ENCODE results near the gene OSBPL5. TPM values are rescaled to one million over a fixed set of nuclear protein-coding genes. Genes with fewer than 3 reads are reported as not detected.

Gene OSBPL5
- total and polyA plus RNA-seq, 11 donors = 10.1 to 27.7 (median 16.4) TPM

- no peaks in the 10 kb centered on the region for H3K27me3 ChIP-seq
- TF ChIP-seq POLR2A (IDR thresholded peaks at IDR 0.05) (no peak), CTCF (IDR thresholded peaks at IDR 0.05) (no peak)
- no peaks in the 10 kb centered on the region for H3K9me3 ChIP-seq
- peak; percentile 8 to 55 (median 25) for DNase-seq
- H3K4me3 ChIP-seq = no peak overlapping the region
- peaks cover 0 to 65% (median 46%) of the 10 kb centered on the region in 9 donors for H3K36me3 ChIP-seq
- intact Hi-C loops (cut with DNase I) = loop anchor here in 3 of 10 donors (5.0 kb wide), 2 partner anchors 40 to 85 kb away; no protein-coding TSS in a partner anchor
- 89 to 91% (median 90%) methylated on average over 31 to 34 of the region's 34 CpGs for WGBS, 4 donors
- H3K4me1 ChIP-seq = peaks cover 3 to 41% (median 26%) of the 10 kb centered on the region in 12 donors
- H3K27ac ChIP-seq = no peak overlapping the region
- no peak for ATAC-seq
These were observed 43.0 kb downstream of the OSBPL5 start for GRCh38 chr11:3121931-3122774.

DNA sequence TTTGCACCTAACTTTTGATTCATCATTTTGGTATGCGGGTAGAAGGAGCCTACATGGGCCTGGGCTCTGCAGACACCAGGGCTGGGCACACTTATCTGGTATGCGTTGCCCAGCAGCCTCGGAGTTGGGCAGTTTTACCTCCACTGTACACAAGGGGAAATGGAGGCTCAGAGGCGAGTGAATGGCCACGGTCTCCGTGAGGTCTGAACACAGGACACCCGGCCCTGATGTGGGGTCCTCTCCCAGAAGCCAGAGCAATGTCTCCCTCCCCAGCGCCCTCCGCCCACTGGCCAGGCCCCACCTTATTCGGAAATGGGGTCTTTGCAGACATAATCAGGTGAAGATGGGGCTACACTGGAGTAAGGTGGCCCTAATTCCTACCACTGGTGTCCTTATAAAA lies 43.7 kb downstream of the OSBPL5 start:
- H3K9me3 ChIP-seq = no peaks in the 10 kb centered on the region
- H3K27me3 ChIP-seq = no peaks in the 10 kb centered on the region
- ATAC-seq = no peak
- H3K36me3 ChIP-seq = peaks cover 0 to 65% (median 49%) of the 10 kb centered on the region in 9 donors
- peak in 1 of 5 donors; percentile 9 for DNase-seq
- H3K4me1 ChIP-seq = peaks cover 3 to 34% (median 21%) of the 10 kb centered on the region in 12 donors
- no peak overlapping the region for H3K4me3 ChIP-seq
- TF ChIP-seq POLR2A (IDR thresholded peaks at IDR 0.05) (no peak), CTCF (IDR thresholded peaks at IDR 0.05) (no peak)
- H3K27ac ChIP-seq = no peak overlapping the region
- intact Hi-C loops (cut with DNase I) = loop anchor here in 3 of 10 donors (5.0 kb wide), 2 partner anchors 41 to 86 kb away; no protein-coding TSS in a partner anchor
- 94 to 97% (median 96%) methylated on average over 10 of the region's 10 CpGs for WGBS, 4 donors

DNA sequence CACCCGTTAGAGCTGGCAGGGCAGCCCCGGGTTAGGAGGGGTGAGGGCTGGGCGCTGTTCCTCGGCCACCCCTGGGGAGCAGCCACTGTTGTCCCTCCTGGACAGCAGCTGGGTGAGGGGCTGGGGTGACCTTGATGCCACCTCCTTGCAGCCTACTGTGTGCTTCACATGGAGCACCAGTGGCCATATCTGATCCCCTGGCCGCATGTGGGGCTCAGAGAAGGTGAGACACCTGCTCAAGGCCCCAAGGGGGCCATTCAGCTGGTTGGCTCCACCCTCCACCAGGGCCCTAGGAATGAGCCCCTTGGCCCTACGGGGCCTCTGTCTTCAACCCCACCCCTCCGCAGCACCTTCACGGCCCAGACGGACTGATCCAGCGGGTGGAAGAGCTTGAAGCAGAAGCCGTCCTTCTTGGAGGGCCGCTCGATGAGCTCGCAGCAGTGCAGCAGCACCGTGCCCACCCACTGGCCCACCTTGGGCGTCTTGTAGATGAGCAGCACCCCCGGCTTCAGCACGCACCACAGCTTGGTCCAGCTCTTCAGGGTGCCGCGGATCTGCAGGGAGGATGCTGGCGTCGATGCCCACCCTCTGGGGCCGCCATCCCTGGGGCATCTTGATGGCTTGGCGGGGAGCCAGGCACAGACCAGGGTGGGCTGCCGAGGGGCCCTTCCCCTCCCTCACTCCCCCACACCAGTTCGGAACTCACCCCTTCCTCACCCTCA lies 44.9 kb downstream of the OSBPL5 start:
- H3K27ac ChIP-seq = no peak overlapping the region
- no peak overlapping the region for H3K4me3 ChIP-seq
- DNase-seq (peak in 4 of 5 donors; percentile 8 to 51 (median 18)), ATAC-seq (no peak)
- H3K4me1 ChIP-seq = peaks cover 3 to 25% (median 19%) of the 10 kb centered on the region in 12 donors
- intact Hi-C loops (cut with DNase I) = loop anchor here in 3 of 10 donors (5.0 kb wide), 2 partner anchors 42 to 87 kb away; no protein-coding TSS in a partner anchor
- no peaks in the 10 kb centered on the region for H3K27me3 ChIP-seq
- WGBS, 4 donors = 91 to 96% (median 94%) methylated on average over 10 to 26 of the region's 26 CpGs
- peaks cover 0 to 66% (median 45%) of the 10 kb centered on the region in 9 donors for H3K36me3 ChIP-seq
- peaks cover 0 to under 1% (median 0%) of the 10 kb centered on the region in 12 donors for H3K9me3 ChIP-seq
- no peak for TF ChIP-seq POLR2A (IDR thresholded peaks at IDR 0.05)
- no peak for TF ChIP-seq CTCF (IDR thresholded peaks at IDR 0.05)

Measured in heart left ventricle (tissue), 16 donors.